BE2C (cell line): ENCODE measurements around the gene RNF19B.

Experiments used
- DNase-seq: peaks from one replicate; pipeline ENCODE4 v3.0.0-alpha.2; 2020
- H3K27me3 ChIP-seq: fragments of 250-450 bp; sonication (Bioruptor Pico); 2 replicates; pipeline ENCODE4 v1.5.1; 2020; ENCODE audit warnings: mild to moderate bottlenecking
- H3K36me3 ChIP-seq: fragments of 250-450 bp; sonication (Bioruptor Pico); 2 replicates; pipeline ENCODE4 v1.5.1; 2020; ENCODE audit warnings: mild to moderate bottlenecking
- H3K4me1 ChIP-seq: fragments of 250-450 bp; sonication (Bioruptor Pico); 2 replicates; pipeline ENCODE4 v1.5.1; 2020
- H3K4me3 ChIP-seq: 2 replicates; pipeline ENCODE4 v1.5.1; 2011; ENCODE audit warnings: low read depth, low read length
- H3K9me3 ChIP-seq: fragments of 250-450 bp; sonication (Bioruptor Pico); 2 replicates; pipeline ENCODE4 v1.5.1; 2020
- CTCF ChIP-seq: IDR thresholded peaks from 2 replicates; pipeline ENCODE4 v1.5.1; 2012; ENCODE audit warnings: mild to moderate bottlenecking, low read depth, low read length

Gene RNF19B

GRCh38 chr1:32971576-32971975 is 7.0 kb upstream of the RNF19B start:
- H3K9me3 ChIP-seq: no peaks in the 10 kb centered on the region

GRCh38 chr1:32971156-32971555 is 6.5 kb upstream of the RNF19B start:
- Histone ChIP-seq H3K36me3 (no peaks in the 10 kb centered on the region), H3K4me1 (no peaks in the 10 kb centered on the region), H3K27me3 (no peaks in the 10 kb centered on the region), H3K9me3 (no peaks in the 10 kb centered on the region), H3K4me3 (no peak overlapping the region)
- no peak for DNase-seq
- no peak for TF ChIP-seq CTCF

More at GRCh38 chr1:32971576-32971975, 7.0 kb upstream of the RNF19B start:
- Histone ChIP-seq H3K4me3 (no peak overlapping the region), H3K27me3 (no peaks in the 10 kb centered on the region), H3K36me3 (no peaks in the 10 kb centered on the region), H3K4me1 (no peaks in the 10 kb centered on the region)
- no peak for TF ChIP-seq CTCF
- no peak for DNase-seq

GRCh38 chr1:32969566-32969965 is 5.0 kb upstream of the RNF19B start:
- no peak for TF ChIP-seq CTCF
- no peaks in the 10 kb centered on the region for H3K36me3 ChIP-seq
- no peak for DNase-seq

GRCh38 chr1:32967888-32968568 is 3.4 kb upstream of the RNF19B start:
- no peaks in the 10 kb centered on the region for H3K9me3 ChIP-seq
- DNase-seq: no peak
- H3K4me1 ChIP-seq: no peaks in the 10 kb centered on the region

More at GRCh38 chr1:32969566-32969965, 5.0 kb upstream of the RNF19B start:
- Histone ChIP-seq H3K4me1 (no peaks in the 10 kb centered on the region), H3K4me3 (no peak overlapping the region), H3K9me3 (no peaks in the 10 kb centered on the region), H3K27me3 (no peaks in the 10 kb centered on the region)

GRCh38 chr1:32966900-32967299 is 2.3 kb upstream of the RNF19B start:
- no peak for TF ChIP-seq CTCF
- no peaks in the 10 kb centered on the region for H3K27me3 ChIP-seq
- H3K9me3 ChIP-seq: no peaks in the 10 kb centered on the region
- H3K4me1 ChIP-seq: no peaks in the 10 kb centered on the region
- DNase-seq: no peak
- H3K36me3 ChIP-seq: no peaks in the 10 kb centered on the region
- H3K4me3 ChIP-seq: no peak overlapping the region

More at GRCh38 chr1:32967888-32968568, 3.4 kb upstream of the RNF19B start:
- Histone ChIP-seq H3K36me3 (no peaks in the 10 kb centered on the region), H3K27me3 (no peaks in the 10 kb centered on the region), H3K4me3 (no peak overlapping the region)
- no peak for TF ChIP-seq CTCF

- Histone ChIP-seq H3K9me3 (no peaks in the 10 kb centered on the region), H3K4me3 (peak overlapping the region; percentile 47), H3K27me3 (no peaks in the 10 kb centered on the region), H3K36me3 (no peaks in the 10 kb centered on the region), H3K4me1 (no peaks in the 10 kb centered on the region)
- TF ChIP-seq CTCF: no peak
- no peak for DNase-seq
Observed at GRCh38 chr1:32965251-32965747, 690 bp upstream of the RNF19B start.
